LNCAP (cell line): ENCODE results near the gene L1CAM.

Experiments
- TF ChIP-seq, protein P1 (sequence below): fragments of 450-650 bp; IDR thresholded peaks from 2 replicates; pipeline ENCODE4 v1.5.1; 2017; ENCODE audit warnings: mild to moderate bottlenecking

Gene L1CAM

DNA sequence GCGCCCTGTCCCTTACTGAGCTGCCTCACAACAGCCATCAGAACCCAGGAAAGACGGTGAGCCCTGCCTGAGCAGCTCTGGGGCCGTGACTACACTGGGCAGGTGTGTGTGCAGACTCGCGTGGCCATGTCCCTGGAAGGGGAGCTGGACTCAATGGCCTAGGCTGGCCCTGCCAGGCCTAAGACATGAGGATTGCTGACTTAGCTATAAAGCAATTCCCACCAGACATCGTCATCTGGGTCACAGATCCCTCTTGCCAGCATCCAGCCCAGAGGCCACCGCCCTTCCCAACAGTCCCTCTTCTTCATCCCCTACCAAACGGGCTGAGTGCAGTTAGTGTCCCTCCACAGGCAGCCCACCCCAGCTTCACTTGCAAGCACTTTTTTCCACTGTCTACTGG is 45.2 kb upstream of the L1CAM start:
- TF ChIP-seq, protein P1, sequence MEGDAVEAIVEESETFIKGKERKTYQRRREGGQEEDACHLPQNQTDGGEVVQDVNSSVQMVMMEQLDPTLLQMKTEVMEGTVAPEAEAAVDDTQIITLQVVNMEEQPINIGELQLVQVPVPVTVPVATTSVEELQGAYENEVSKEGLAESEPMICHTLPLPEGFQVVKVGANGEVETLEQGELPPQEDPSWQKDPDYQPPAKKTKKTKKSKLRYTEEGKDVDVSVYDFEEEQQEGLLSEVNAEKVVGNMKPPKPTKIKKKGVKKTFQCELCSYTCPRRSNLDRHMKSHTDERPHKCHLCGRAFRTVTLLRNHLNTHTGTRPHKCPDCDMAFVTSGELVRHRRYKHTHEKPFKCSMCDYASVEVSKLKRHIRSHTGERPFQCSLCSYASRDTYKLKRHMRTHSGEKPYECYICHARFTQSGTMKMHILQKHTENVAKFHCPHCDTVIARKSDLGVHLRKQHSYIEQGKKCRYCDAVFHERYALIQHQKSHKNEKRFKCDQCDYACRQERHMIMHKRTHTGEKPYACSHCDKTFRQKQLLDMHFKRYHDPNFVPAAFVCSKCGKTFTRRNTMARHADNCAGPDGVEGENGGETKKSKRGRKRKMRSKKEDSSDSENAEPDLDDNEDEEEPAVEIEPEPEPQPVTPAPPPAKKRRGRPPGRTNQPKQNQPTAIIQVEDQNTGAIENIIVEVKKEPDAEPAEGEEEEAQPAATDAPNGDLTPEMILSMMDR: no peak

GRCh38 chrX:153930011-153930910 is 44.3 kb upstream of the L1CAM start:
- TF ChIP-seq, protein P1: no peak

- TF ChIP-seq, protein P1: no peak
Measured at GRCh38 chrX:153929576-153929975, 43.6 kb upstream of the L1CAM start.

DNA sequence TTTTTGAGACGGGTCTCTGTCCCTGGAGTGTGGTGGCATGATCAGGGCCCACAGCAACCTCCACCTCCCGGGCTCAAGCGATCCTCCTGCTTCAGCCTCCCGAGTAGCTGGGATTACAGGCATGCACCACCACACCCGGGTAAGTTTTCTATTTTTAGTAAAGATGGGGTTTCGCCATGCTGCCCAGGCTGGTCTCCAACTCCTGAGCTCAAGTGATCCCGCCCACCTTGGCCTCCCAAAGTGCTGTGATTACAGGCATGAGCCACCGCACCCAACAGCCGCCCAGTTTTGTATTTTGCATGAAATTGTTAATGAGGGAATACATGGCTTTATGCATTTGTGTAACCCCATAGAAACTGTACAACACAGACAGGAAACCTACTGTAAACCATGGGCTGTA is 42.9 kb upstream of the L1CAM start:
- TF ChIP-seq, protein P1: no peak

- TF ChIP-seq, protein P1: no peak
Measured at GRCh38 chrX:153927922-153928760, 42.2 kb upstream of the L1CAM start.

DNA sequence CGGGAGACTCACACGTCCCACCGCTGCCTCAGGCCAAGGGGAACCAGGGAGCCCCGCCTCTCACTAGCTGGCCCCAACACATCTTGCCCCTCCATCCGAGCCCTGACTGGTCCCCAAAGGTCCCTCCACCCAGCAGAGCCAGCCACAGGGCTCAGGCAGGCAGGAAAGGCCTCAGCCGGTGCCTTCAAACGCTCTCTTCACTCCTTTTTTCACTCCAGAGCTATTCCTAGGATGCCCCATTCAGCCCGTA is 41.6 kb upstream of the L1CAM start:
- TF ChIP-seq, protein P1: no peak

DNA sequence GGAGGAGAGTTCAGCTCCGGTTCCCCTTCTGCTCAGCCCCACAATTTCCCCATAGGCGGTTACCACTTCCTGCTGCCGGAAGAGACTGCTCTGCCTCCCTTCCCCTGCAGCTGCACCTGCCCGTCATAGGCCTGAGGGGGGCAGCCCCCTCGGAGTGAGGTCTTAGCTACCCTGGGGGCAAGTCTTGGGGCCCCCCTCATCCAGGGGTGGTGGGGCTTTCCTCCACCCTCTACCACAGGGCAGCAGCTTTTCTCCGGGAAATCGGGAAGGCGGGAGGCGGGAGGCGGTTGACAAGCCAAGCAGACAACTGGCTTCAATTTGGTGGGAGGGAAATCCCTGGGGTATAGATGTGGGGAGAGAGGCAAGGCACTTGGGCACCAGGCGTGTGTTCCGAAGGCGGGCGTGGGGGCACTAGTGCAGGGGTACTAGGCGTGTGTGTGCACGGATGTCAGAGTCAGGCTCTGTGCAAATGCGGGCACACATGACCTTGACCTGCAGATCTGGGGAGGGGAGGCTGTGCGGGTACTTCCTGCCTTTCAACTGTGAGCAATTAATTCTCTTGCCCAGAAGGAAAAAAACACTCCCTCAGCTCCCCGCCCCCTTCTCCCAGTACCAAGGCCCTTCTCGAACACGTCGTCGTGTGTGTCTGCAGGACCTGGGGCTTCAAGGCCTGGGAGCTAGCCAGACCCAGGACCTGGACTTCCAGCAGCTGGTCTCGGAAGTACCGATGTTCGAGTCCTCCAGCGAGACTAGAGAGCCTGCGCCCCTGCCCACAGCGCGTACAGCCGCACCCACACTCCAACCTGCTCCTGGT is 41.1 kb upstream of the L1CAM start:
- TF ChIP-seq, protein P1: no peak
